Measurements from ENCODE around the gene NYAP2. TPM values are rescaled to one million over a fixed set of nuclear protein-coding genes. Genes with fewer than 3 reads are reported as not detected.

The NYAP2 gene
- total and polyA plus RNA-seq, 2 of the 4 experiments (the other 2 are of a cell fraction): not detected

DNA sequence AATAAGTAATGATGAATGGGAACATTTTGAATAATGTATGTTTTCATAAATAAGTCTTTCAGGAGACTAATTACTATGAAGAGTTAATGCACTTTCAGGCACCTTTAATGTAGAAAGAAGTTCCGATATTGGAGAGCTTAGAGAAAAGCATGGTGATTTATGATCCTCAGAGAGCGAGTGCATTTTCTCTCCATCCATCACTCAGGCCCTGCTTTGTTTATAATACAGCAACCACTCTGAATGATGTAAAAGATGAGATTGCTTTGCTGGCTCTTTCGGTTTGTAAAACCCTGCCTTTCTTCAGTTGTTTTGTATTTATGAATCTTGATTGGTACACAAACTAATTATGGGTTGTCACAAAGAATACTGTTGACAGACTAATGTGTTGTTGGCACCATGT is 132.0 kb downstream of the NYAP2 start:
- H2AK5ac ChIP-seq (ENCODE audit: low read depth, low read length): no peak overlapping the region
- no peaks in the 10 kb centered on the region for H3K9me1 ChIP-seq (ENCODE audit: insufficient read depth, low read length)
- H4K20me1 ChIP-seq (ENCODE audit: insufficient read depth, low read length): no peaks in the 10 kb centered on the region
- H3K79me1 ChIP-seq (ENCODE audit: low read depth in 1 of 2, low read length in 2 of 2): no peaks in the 10 kb centered on the region
- BruUV-seq (replicated peaks): no TSS peak
- H4K91ac ChIP-seq (ENCODE audit: insufficient read depth, low read depth, low read length): no peak overlapping the region
- no peak overlapping the region for H2AK9ac ChIP-seq (replicated peaks; ENCODE audit: low read depth, low read length, poor library complexity)
- H3K27me3 ChIP-seq (ENCODE audit: control insufficient read depth, insufficient read depth, low read length): peaks cover 3% of the 10 kb centered on the region
- no peak overlapping the region for H3K14ac ChIP-seq (replicated peaks; ENCODE audit: low read depth, low read length)
- no peak for ATAC-seq (ENCODE audit: low read depth)
- no peak overlapping the region for H3K18ac ChIP-seq (ENCODE audit: low read depth, low read length)
- TF ChIP-seq POLR2A (IDR thresholded peaks at IDR 0.05; ENCODE audit: low read depth, low read length) (no peak), NFE2L2 (IDR thresholded peaks at IDR 0.05; ENCODE audit: low read depth, low read length) (no peak), MAZ (IDR thresholded peaks at IDR 0.05; ENCODE audit: borderline replicate concordance, low read depth, low read length) (no peak), CEBPB (IDR thresholded peaks at IDR 0.05; ENCODE audit: low read depth, low read length) (no peak), FOS (IDR thresholded peaks at IDR 0.05; ENCODE audit: low read depth, low read length) (no peak), RFX5 (IDR thresholded peaks at IDR 0.05; ENCODE audit: low read depth, low read length) (no peak), BHLHE40 (IDR thresholded peaks at IDR 0.05; ENCODE audit: low read depth, low read length) (no peak), MXI1 (IDR thresholded peaks at IDR 0.05; ENCODE audit: borderline replicate concordance, low read depth, low read length) (no peak), MAFK (IDR thresholded peaks at IDR 0.05; ENCODE audit: low read depth, low read length) (no peak), RAD21 (IDR thresholded peaks at IDR 0.05; ENCODE audit: low read length) (no peak), SMC3 (IDR thresholded peaks at IDR 0.05; ENCODE audit: low read depth, low read length) (no peak), RCOR1 (IDR thresholded peaks at IDR 0.05; ENCODE audit: insufficient replicate concordance, low read length) (no peak), CHD1 (IDR thresholded peaks at IDR 0.05; ENCODE audit: low read depth, low read length) (no peak)
- TF ChIP-seq, protein P1, sequence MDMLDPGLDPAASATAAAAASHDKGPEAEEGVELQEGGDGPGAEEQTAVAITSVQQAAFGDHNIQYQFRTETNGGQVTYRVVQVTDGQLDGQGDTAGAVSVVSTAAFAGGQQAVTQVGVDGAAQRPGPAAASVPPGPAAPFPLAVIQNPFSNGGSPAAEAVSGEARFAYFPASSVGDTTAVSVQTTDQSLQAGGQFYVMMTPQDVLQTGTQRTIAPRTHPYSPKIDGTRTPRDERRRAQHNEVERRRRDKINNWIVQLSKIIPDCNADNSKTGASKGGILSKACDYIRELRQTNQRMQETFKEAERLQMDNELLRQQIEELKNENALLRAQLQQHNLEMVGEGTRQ (IDR thresholded peaks at IDR 0.05; ENCODE audit: low read depth, low read length): no peak
- TF ChIP-seq, protein P2, sequence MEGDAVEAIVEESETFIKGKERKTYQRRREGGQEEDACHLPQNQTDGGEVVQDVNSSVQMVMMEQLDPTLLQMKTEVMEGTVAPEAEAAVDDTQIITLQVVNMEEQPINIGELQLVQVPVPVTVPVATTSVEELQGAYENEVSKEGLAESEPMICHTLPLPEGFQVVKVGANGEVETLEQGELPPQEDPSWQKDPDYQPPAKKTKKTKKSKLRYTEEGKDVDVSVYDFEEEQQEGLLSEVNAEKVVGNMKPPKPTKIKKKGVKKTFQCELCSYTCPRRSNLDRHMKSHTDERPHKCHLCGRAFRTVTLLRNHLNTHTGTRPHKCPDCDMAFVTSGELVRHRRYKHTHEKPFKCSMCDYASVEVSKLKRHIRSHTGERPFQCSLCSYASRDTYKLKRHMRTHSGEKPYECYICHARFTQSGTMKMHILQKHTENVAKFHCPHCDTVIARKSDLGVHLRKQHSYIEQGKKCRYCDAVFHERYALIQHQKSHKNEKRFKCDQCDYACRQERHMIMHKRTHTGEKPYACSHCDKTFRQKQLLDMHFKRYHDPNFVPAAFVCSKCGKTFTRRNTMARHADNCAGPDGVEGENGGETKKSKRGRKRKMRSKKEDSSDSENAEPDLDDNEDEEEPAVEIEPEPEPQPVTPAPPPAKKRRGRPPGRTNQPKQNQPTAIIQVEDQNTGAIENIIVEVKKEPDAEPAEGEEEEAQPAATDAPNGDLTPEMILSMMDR (conservative IDR thresholded peaks at IDR 0.05; ENCODE audit: low read depth, low read length): no peak
- TF ChIP-seq, protein P3, sequence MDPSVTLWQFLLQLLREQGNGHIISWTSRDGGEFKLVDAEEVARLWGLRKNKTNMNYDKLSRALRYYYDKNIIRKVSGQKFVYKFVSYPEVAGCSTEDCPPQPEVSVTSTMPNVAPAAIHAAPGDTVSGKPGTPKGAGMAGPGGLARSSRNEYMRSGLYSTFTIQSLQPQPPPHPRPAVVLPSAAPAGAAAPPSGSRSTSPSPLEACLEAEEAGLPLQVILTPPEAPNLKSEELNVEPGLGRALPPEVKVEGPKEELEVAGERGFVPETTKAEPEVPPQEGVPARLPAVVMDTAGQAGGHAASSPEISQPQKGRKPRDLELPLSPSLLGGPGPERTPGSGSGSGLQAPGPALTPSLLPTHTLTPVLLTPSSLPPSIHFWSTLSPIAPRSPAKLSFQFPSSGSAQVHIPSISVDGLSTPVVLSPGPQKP (IDR thresholded peaks at IDR 0.05; ENCODE audit: borderline replicate concordance, low read depth, low read length): no peak
- no peak overlapping the region for H2BK20ac ChIP-seq (ENCODE audit: low read depth, low read length)
- H2BK15ac ChIP-seq (ENCODE audit: low read depth, low read length): no peak overlapping the region
- no CpG with 5 or more reads among the region's 3 CpGs for WGBS, 2 experiments (ENCODE audit: extremely low coverage in 2 of 2, insufficient read length in 1 of 2)
- H3K9me3 ChIP-seq (ENCODE audit: control insufficient read depth, insufficient read depth, low read length): no peaks in the 10 kb centered on the region
- no peak overlapping the region for H3K27ac ChIP-seq (ENCODE audit: insufficient read depth, low read length)
- H3K36me3 ChIP-seq (ENCODE audit: control insufficient read depth, insufficient read depth, low read length): no peaks in the 10 kb centered on the region
- ChIA-PET POLR2A (ENCODE audit: unreplicated experiment) (no interaction called here), CTCF (no interaction called here)
- in situ Hi-C loops (cut with MboI; ENCODE audit: low sequenced_read_pairs) (no loop called here), intact Hi-C loops (cut with micrococcal nuclease) (no loop called here), dilution Hi-C loops (cut with HindIII; ENCODE audit: low sequenced_read_pairs, unreplicated experiment) (no loop called here)
- H4K5ac ChIP-seq (ENCODE audit: low read depth, low read length): no peak overlapping the region
- H2BK120ac ChIP-seq (ENCODE audit: low read depth, low read length): no peak overlapping the region
- no peak overlapping the region for H3K9ac ChIP-seq (ENCODE audit: low read depth, low read length)
- no peak overlapping the region for H3K23ac ChIP-seq (ENCODE audit: low read depth, low read length)
- no peak overlapping the region for H3K4me2 ChIP-seq (ENCODE audit: low read depth, low read length)
- H3K4me1 ChIP-seq (ENCODE audit: control insufficient read depth, insufficient read depth, low read length): no peaks in the 10 kb centered on the region
- H3K56ac ChIP-seq (ENCODE audit: extremely low read depth, insufficient read depth, low read length): no peak overlapping the region
- no peak overlapping the region for H3K4ac ChIP-seq (ENCODE audit: low read depth, low read length)
- no peak overlapping the region for H2BK5ac ChIP-seq (ENCODE audit: low read depth, low read length, poor library complexity, severe bottlenecking)
- H4K8ac ChIP-seq (ENCODE audit: low read depth in 2 of 2, low read length in 2 of 2): no peak overlapping the region
- H3K4me3 ChIP-seq (ENCODE audit: insufficient read depth, low read depth, low read length): no peak overlapping the region
- no peak for DNase-seq
- H2AFZ ChIP-seq (replicated peaks; ENCODE audit: low read length, poor library complexity): no peak overlapping the region
